Esophagus muscularis mucosa (tissue), 4 donors: ENCODE data around the gene PM20D2. TPM values are rescaled to one million over a fixed set of nuclear protein-coding genes. Genes with fewer than 3 reads are reported as not detected.

Experiments
- DNase-seq: peaks from one replicate; pipeline ENCODE4 v3.0.0-alpha.2; 2017; ENCODE audit errors: extremely low spot score
- H3K27ac ChIP-seq, 4 donors: fragments of 200-600 bp; sonication (generic); replicated peaks in 1 of 4; 1 replicate in 3 of 4; 2 replicates in 1 of 4; pipeline ENCODE4 v1.5.1; 2016 to 2019; ENCODE audit warnings: mild to moderate bottlenecking in 1 of 4
- H3K27me3 ChIP-seq, 4 donors: fragments of 200-600 bp; sonication (generic); one replicate each; pipeline versions ENCODE4 v1.5.1 to v1.6.0; 2016 to 2019
- H3K36me3 ChIP-seq, 4 donors: fragments of 200-600 bp; sonication (generic); one replicate each; pipeline ENCODE4 v1.5.1; 2016 to 2019
- H3K4me1 ChIP-seq, 4 donors: fragments of 200-600 bp; sonication (generic); one replicate each; pipeline ENCODE4 v1.5.1; 2016 to 2019
- H3K4me3 ChIP-seq, 4 donors: fragments of 200-600 bp; sonication (generic); 1 replicate in 2 of 4; 2 replicates in 2 of 4; pipeline ENCODE4 v1.5.1; 2016 to 2019; ENCODE audit warnings: mild to moderate bottlenecking in 4 of 4, moderate library complexity in 1 of 4
- H3K9me3 ChIP-seq, 4 donors: fragments of 200-600 bp; sonication (generic); 1 replicate in 3 of 4; 2 replicates in 1 of 4; pipeline ENCODE4 v1.5.1; 2016 to 2019
- EP300 ChIP-seq: sonication (generic); formaldehyde crosslinking; IDR thresholded peaks from one replicate; pipeline ENCODE4 v1.6.1; 2017; ENCODE audit warnings: antibody characterized with exemption
- POLR2A ChIP-seq: fragments of 450-650 bp; IDR thresholded peaks from one replicate; pipeline ENCODE4 v1.6.1; 2017; ENCODE audit warnings: antibody characterized with exemption, moderate library complexity, mild to moderate bottlenecking, low read depth
- POLR2AphosphoS5 ChIP-seq, 2 donors: sonication (generic); formaldehyde crosslinking; IDR thresholded peaks; one replicate each; pipeline ENCODE4 v1.6.1; 2017; ENCODE audit warnings: antibody characterized with exemption in 2 of 2
- WGBS: methylation state at CpG from one replicate; pipeline ENCODE4 v1.1.5; 2018; 5-methylcytosine and 5-hydroxymethylcytosine counted together
- intact Hi-C: fragments of 100-400 bp; cut with DNase I; formaldehyde crosslinking; loops from one replicate; pipeline ENCODE4 v1.15.1; 2023
- total RNA-seq, 4 donors: library from RNA; depleted of rRNA; stranded (reverse); fragments of >200 nt; gene quantifications; one replicate each; pipeline versions ENCODE4 v1.1.0 to v1.2.1, GENCODE V29; 2016
- TF ChIP-seq, protein P1 (sequence below), 3 experiments: fragments of 200-600 bp in 2 of 3; fragments of 450-650 bp in 1 of 3; sonication (generic) in 2 of 3; IDR thresholded peaks; one replicate each; pipeline ENCODE4 v1.5.1; 2017 to 2019; ENCODE audit warnings: antibody characterized with exemption in 3 of 3, mild to moderate bottlenecking in 2 of 3, moderate library complexity in 1 of 3

Gene PM20D2
- total RNA-seq, 4 donors from 2014 or later: 14.5 to 27.6 (median 23.7) TPM

DNA sequence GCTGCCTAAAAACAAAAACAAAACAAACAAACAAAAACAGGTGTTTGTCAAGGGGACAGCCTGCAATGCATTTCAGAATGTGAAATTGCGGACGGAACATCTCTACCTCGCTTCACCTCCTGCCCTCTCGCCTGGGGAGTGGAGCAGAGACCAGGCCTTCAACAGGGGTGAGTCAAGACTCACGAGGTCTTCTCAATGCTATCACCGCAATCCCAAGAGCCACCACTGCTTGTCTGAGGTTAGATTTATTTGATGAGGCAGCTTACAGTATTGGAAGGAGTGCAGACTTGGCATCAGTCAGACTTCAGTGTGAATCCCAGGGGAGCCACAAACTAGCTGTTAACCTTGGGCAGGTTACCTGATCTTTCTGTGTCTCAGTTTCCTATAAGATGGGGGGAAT, 63.6 kb downstream of the PM20D2 start:
- Histone ChIP-seq H3K4me3 (no peak overlapping the region), H3K9me3 (no peaks in the 10 kb centered on the region), H3K27me3 (no peaks in the 10 kb centered on the region), H3K27ac (no peak overlapping the region), H3K4me1 (no peaks in the 10 kb centered on the region), H3K36me3 (no peaks in the 10 kb centered on the region)
- WGBS: 96% methylated on average over 6 of the region's 6 CpGs
- peak; percentile 50 for DNase-seq
- intact Hi-C loops: no loop called here
- TF ChIP-seq EP300: no peak
- no peak for TF ChIP-seq POLR2AphosphoS5 (IDR thresholded peaks at IDR 0.05)
- TF ChIP-seq, protein P1, sequence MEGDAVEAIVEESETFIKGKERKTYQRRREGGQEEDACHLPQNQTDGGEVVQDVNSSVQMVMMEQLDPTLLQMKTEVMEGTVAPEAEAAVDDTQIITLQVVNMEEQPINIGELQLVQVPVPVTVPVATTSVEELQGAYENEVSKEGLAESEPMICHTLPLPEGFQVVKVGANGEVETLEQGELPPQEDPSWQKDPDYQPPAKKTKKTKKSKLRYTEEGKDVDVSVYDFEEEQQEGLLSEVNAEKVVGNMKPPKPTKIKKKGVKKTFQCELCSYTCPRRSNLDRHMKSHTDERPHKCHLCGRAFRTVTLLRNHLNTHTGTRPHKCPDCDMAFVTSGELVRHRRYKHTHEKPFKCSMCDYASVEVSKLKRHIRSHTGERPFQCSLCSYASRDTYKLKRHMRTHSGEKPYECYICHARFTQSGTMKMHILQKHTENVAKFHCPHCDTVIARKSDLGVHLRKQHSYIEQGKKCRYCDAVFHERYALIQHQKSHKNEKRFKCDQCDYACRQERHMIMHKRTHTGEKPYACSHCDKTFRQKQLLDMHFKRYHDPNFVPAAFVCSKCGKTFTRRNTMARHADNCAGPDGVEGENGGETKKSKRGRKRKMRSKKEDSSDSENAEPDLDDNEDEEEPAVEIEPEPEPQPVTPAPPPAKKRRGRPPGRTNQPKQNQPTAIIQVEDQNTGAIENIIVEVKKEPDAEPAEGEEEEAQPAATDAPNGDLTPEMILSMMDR (IDR thresholded peaks at IDR 0.05): no peak
- no peak for TF ChIP-seq POLR2A

- Histone ChIP-seq H3K4me3 (no peak overlapping the region), H3K27me3 (no peaks in the 10 kb centered on the region), H3K9me3 (no peaks in the 10 kb centered on the region), H3K4me1 (peaks cover 0 to 4% (median 0%) of the 10 kb centered on the region in 4 donors), H3K36me3 (no peaks in the 10 kb centered on the region), H3K27ac (no peak overlapping the region)
- intact Hi-C loops: no loop called here
- TF ChIP-seq, protein P1 (IDR thresholded peaks at IDR 0.05): no peak
- TF ChIP-seq POLR2A: no peak
- TF ChIP-seq EP300: no peak
- TF ChIP-seq POLR2AphosphoS5 (IDR thresholded peaks at IDR 0.05): no peak
- 61% methylated on average over 4 of the region's 5 CpGs for WGBS
- DNase-seq: no peak
Measured at GRCh38 chr6:89212472-89212871, 66.6 kb downstream of the PM20D2 start.

DNA sequence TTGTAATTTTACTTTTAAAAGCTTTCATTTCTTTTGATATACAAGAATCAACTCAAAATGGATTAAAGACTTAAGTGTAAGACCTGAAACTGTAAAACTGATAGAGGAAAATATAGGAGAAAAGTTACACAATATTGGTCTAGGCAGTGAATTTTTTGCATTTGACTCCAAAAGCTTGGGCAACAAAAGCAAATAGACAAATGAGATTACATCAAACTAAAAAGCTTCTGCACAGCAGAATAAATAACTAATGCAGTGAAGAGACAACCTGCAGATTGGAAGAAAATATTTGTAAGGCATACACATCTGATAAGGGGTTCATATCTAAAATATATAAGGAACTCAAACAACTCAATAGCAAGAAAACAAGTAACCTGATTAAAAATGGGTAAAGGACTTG, 68.3 kb downstream of the PM20D2 start:
- intact Hi-C loops: no loop called here
- H3K27ac ChIP-seq: no peak overlapping the region
- H3K9me3 ChIP-seq: no peaks in the 10 kb centered on the region
- peaks cover 0 to 4% (median 0%) of the 10 kb centered on the region in 4 donors for H3K4me1 ChIP-seq
- TF ChIP-seq POLR2A: no peak
- TF ChIP-seq, protein P1 (IDR thresholded peaks at IDR 0.05): no peak
- no peak for TF ChIP-seq POLR2AphosphoS5 (IDR thresholded peaks at IDR 0.05)
- no peak for TF ChIP-seq EP300
- no peaks in the 10 kb centered on the region for H3K36me3 ChIP-seq
- no peak overlapping the region for H3K4me3 ChIP-seq
- no peak for DNase-seq
- H3K27me3 ChIP-seq: no peaks in the 10 kb centered on the region

Other genes starting within 250 kb of the PM20D2 start
- 10 to 100 TPM; 10.7 to 13.9 (median 12.0) TPM for gene RNGTT, start 182.4 kb upstream of the PM20D2 start, total RNA-seq
- 100 to 1,000 TPM; 285 to 486 (median 315) TPM for gene PNRC1, start 65.3 kb upstream of the PM20D2 start, total RNA-seq
- gene SRSF12, start 28.0 kb upstream of the PM20D2 start, total RNA-seq: 1 to 10 TPM in 2 of 4 donors, under 1 TPM in 1, not detected in 1; 0.97 to 2.0 (median 1.2) TPM
- gene GABRR1, start 71.3 kb downstream of the PM20D2 start, total RNA-seq: under 1 TPM in 1 of 4 donors, not detected in 3; 0.13 TPM
- under 1 TPM in 3 of 4 donors, not detected in 1; 0.33 to 0.46 (median 0.45) TPM for gene GABRR2, start 169.2 kb downstream of the PM20D2 start, total RNA-seq
- 10 to 100 TPM; 31.0 to 36.6 (median 33.6) TPM for gene UBE2J1, start 206.7 kb downstream of the PM20D2 start, total RNA-seq